ENCODE results near the gene ADAR.

DNA sequence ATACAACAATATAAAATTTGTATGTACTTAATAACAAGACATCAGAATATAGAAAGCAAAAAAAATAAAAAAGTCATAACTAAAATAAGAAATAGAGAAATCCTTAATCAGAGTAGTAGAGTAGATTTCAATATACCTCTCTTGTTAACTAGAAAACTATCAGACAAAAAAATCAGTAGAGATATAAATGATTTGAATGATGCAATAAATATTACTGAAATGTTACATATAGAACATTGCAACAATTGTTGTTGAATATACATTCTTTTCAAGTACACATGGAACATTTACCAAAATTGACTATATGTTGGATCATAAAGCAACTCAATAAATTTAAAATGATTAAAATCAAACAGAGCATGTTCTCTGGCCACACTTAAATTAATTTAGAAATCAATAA is 31.9 kb upstream of the ADAR start:
- TF ChIP-seq, protein P1, sequence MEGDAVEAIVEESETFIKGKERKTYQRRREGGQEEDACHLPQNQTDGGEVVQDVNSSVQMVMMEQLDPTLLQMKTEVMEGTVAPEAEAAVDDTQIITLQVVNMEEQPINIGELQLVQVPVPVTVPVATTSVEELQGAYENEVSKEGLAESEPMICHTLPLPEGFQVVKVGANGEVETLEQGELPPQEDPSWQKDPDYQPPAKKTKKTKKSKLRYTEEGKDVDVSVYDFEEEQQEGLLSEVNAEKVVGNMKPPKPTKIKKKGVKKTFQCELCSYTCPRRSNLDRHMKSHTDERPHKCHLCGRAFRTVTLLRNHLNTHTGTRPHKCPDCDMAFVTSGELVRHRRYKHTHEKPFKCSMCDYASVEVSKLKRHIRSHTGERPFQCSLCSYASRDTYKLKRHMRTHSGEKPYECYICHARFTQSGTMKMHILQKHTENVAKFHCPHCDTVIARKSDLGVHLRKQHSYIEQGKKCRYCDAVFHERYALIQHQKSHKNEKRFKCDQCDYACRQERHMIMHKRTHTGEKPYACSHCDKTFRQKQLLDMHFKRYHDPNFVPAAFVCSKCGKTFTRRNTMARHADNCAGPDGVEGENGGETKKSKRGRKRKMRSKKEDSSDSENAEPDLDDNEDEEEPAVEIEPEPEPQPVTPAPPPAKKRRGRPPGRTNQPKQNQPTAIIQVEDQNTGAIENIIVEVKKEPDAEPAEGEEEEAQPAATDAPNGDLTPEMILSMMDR (conservative IDR thresholded peaks at IDR 0.05; ENCODE audit: low read depth in 2 of 2) = no peak
- TF ChIP-seq POLR2AphosphoS5 (IDR thresholded peaks at IDR 0.05; ENCODE audit: low read depth) = no peak
- no peak for TF ChIP-seq CREB1 (CRISPR knock-in tag; IDR thresholded peaks at IDR 0.05; ENCODE audit: low read depth)
- TF ChIP-seq EZH2phosphoT487 (IDR thresholded peaks at IDR 0.05; ENCODE audit: unreplicated experiment) = no peak
- TF ChIP-seq JUNB (IDR thresholded peaks at IDR 0.05; ENCODE audit: unreplicated experiment) = no peak
- no peak for TF ChIP-seq EZH2 (IDR thresholded peaks at IDR 0.05; ENCODE audit: low read depth, unreplicated experiment)
- TF ChIP-seq NANOG (IDR thresholded peaks at IDR 0.05; ENCODE audit: borderline replicate concordance) = no peak
- TF ChIP-seq, protein P2, sequence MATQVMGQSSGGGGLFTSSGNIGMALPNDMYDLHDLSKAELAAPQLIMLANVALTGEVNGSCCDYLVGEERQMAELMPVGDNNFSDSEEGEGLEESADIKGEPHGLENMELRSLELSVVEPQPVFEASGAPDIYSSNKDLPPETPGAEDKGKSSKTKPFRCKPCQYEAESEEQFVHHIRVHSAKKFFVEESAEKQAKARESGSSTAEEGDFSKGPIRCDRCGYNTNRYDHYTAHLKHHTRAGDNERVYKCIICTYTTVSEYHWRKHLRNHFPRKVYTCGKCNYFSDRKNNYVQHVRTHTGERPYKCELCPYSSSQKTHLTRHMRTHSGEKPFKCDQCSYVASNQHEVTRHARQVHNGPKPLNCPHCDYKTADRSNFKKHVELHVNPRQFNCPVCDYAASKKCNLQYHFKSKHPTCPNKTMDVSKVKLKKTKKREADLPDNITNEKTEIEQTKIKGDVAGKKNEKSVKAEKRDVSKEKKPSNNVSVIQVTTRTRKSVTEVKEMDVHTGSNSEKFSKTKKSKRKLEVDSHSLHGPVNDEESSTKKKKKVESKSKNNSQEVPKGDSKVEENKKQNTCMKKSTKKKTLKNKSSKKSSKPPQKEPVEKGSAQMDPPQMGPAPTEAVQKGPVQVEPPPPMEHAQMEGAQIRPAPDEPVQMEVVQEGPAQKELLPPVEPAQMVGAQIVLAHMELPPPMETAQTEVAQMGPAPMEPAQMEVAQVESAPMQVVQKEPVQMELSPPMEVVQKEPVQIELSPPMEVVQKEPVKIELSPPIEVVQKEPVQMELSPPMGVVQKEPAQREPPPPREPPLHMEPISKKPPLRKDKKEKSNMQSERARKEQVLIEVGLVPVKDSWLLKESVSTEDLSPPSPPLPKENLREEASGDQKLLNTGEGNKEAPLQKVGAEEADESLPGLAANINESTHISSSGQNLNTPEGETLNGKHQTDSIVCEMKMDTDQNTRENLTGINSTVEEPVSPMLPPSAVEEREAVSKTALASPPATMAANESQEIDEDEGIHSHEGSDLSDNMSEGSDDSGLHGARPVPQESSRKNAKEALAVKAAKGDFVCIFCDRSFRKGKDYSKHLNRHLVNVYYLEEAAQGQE (IDR thresholded peaks at IDR 0.05; ENCODE audit: unreplicated experiment) = no peak
- TF ChIP-seq STAT1 (IDR thresholded peaks at IDR 0.05; ENCODE audit: unreplicated experiment) = no peak
- TF ChIP-seq ZNF331 (CRISPR knock-in tag; IDR thresholded peaks at IDR 0.05; ENCODE audit: low read depth) = no peak
- TF ChIP-seq, protein P3, sequence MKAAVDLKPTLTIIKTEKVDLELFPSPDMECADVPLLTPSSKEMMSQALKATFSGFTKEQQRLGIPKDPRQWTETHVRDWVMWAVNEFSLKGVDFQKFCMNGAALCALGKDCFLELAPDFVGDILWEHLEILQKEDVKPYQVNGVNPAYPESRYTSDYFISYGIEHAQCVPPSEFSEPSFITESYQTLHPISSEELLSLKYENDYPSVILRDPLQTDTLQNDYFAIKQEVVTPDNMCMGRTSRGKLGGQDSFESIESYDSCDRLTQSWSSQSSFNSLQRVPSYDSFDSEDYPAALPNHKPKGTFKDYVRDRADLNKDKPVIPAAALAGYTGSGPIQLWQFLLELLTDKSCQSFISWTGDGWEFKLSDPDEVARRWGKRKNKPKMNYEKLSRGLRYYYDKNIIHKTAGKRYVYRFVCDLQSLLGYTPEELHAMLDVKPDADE (IDR thresholded peaks at IDR 0.05) = no peak
- no peak for TF ChIP-seq ZNF114 (CRISPR knock-in tag; IDR thresholded peaks at IDR 0.05)

Data from GM23338 (cell line).